ENCODE measurements around the gene LRRN4.

Gene LRRN4

GRCh38 chr20:6007529-6008103 lies 46.2 kb downstream of the LRRN4 start:
- H3K9me3 ChIP-seq: no peaks in the 10 kb centered on the region
- H3K36me3 ChIP-seq: peaks cover 13 to 28% (median 20%) of the 10 kb centered on the region in 3 donors
- peaks cover 0 to 42% (median 13%) of the 10 kb centered on the region in 4 donors for H3K4me1 ChIP-seq
- peak overlapping the region in 1 of 2 donors; percentile 81 for H3K27ac ChIP-seq
- DNase-seq: no peak
- peak overlapping the region; percentile 81 to 87 for H3K4me3 ChIP-seq
- no peaks in the 10 kb centered on the region for H3K27me3 ChIP-seq
- intact Hi-C loops (cut with DNase I; ENCODE audit: low total_unique reads): no loop called here
- TF ChIP-seq CTCF (IDR thresholded peaks at IDR 0.05): no peak

GRCh38 chr20:6007094-6007528 lies 46.7 kb downstream of the LRRN4 start:
- no peak for TF ChIP-seq CTCF (IDR thresholded peaks at IDR 0.05)
- peak overlapping the region in 1 of 2 donors; percentile 81 for H3K27ac ChIP-seq
- H3K9me3 ChIP-seq: no peaks in the 10 kb centered on the region
- no peak for DNase-seq
- peak overlapping the region; percentile 81 to 87 for H3K4me3 ChIP-seq
- no peaks in the 10 kb centered on the region for H3K27me3 ChIP-seq
- H3K4me1 ChIP-seq: peaks cover 0 to 42% (median 13%) of the 10 kb centered on the region in 4 donors
- H3K36me3 ChIP-seq: peaks cover 13 to 23% (median 19%) of the 10 kb centered on the region in 3 donors
- intact Hi-C loops (cut with DNase I; ENCODE audit: low total_unique reads): no loop called here

GRCh38 chr20:6006603-6006949 lies 47.3 kb downstream of the LRRN4 start:
- peaks cover 13 to 18% (median 16%) of the 10 kb centered on the region in 3 donors for H3K36me3 ChIP-seq
- no peak for TF ChIP-seq CTCF (IDR thresholded peaks at IDR 0.05)
- no peaks in the 10 kb centered on the region for H3K27me3 ChIP-seq
- no peaks in the 10 kb centered on the region for H3K9me3 ChIP-seq
- H3K27ac ChIP-seq: peak overlapping the region; percentile 81 to 88
- peaks cover 0 to 42% (median 13%) of the 10 kb centered on the region in 4 donors for H3K4me1 ChIP-seq
- intact Hi-C loops (cut with DNase I; ENCODE audit: low total_unique reads): no loop called here
- H3K4me3 ChIP-seq: peak overlapping the region; percentile 81 to 87
- DNase-seq: no peak

- Histone ChIP-seq H3K4me3 (no peak overlapping the region), H3K27me3 (no peaks in the 10 kb centered on the region), H3K36me3 (peaks cover 0 to 1% (median 0%) of the 10 kb centered on the region in 3 donors), H3K27ac (no peak overlapping the region), H3K9me3 (no peaks in the 10 kb centered on the region), H3K4me1 (peaks cover 0 to 10% (median 0%) of the 10 kb centered on the region in 4 donors)
- TF ChIP-seq CTCF (IDR thresholded peaks at IDR 0.05): no peak
- intact Hi-C loops (cut with DNase I; ENCODE audit: low total_unique reads): no loop called here
- no peak for DNase-seq
Measured at GRCh38 chr20:6000871-6001270, 53.0 kb downstream of the LRRN4 start.

- H3K36me3 ChIP-seq: peaks cover 0 to 11% (median 5%) of the 10 kb centered on the region in 3 donors
- H3K27ac ChIP-seq: no peak overlapping the region
- H3K4me1 ChIP-seq: peaks cover 0 to 3% (median 0%) of the 10 kb centered on the region in 4 donors
- no peaks in the 10 kb centered on the region for H3K27me3 ChIP-seq
- intact Hi-C loops (cut with DNase I; ENCODE audit: low total_unique reads): no loop called here
- no peak for DNase-seq
- H3K9me3 ChIP-seq: no peaks in the 10 kb centered on the region
- TF ChIP-seq CTCF (IDR thresholded peaks at IDR 0.05): no peak
- H3K4me3 ChIP-seq: no peak overlapping the region
Measured at GRCh38 chr20:5999783-6000182, 54.1 kb downstream of the LRRN4 start.
